ENCODE data around the gene WDR90. TPM values are rescaled to one million over a fixed set of nuclear protein-coding genes. Genes with fewer than 3 reads are reported as not detected.
A peak's percentile ranks its signal among the peaks of the same experiment; 100 is the strongest.

Gene WDR90
- polyA plus RNA-seq, 1 donor (not counting 4 experiments of a cell fraction or from before 2014, with no cell fraction given) = 5.9 TPM

DNA sequence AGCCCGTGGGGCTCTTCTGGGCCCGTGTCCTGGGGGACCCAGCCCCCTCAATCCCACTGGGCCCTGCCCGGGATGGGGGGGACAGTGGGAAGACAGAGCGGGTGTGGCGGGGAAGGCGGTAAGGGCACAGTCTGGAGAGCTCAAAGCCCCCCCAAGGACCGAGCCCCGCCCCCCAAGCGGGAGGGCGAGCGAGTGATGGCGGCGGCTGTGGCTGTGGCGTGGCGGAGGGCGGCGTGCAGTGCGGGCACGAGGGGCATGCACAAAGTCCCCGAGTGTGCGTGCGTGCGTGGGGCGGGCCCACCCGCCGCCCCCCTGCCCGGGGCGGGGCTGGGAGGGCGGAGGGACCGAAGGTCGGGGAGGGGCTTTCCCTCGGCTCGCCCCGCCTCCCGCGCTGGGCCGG lies 44.6 kb downstream of the WDR90 start:
- TF ChIP-seq, protein P1, sequence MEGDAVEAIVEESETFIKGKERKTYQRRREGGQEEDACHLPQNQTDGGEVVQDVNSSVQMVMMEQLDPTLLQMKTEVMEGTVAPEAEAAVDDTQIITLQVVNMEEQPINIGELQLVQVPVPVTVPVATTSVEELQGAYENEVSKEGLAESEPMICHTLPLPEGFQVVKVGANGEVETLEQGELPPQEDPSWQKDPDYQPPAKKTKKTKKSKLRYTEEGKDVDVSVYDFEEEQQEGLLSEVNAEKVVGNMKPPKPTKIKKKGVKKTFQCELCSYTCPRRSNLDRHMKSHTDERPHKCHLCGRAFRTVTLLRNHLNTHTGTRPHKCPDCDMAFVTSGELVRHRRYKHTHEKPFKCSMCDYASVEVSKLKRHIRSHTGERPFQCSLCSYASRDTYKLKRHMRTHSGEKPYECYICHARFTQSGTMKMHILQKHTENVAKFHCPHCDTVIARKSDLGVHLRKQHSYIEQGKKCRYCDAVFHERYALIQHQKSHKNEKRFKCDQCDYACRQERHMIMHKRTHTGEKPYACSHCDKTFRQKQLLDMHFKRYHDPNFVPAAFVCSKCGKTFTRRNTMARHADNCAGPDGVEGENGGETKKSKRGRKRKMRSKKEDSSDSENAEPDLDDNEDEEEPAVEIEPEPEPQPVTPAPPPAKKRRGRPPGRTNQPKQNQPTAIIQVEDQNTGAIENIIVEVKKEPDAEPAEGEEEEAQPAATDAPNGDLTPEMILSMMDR (optimal IDR thresholded peaks at IDR 0.05 in 1 of 3, IDR thresholded peaks at IDR 0.05 in 1 of 3, conservative IDR thresholded peaks at IDR 0.05 in 1 of 3; ENCODE audit: extremely low read depth in 1 of 3, insufficient read depth in 2 of 3, low read length in 3 of 3) = no peak
- no peak for TF ChIP-seq EZH2 (IDR thresholded peaks at IDR 0.05; ENCODE audit: low read length)
- no peak overlapping the region for H2AFZ ChIP-seq (ENCODE audit: control insufficient read depth, low read length)
- H4K20me1 ChIP-seq (ENCODE audit: control insufficient read depth, extremely low read depth, insufficient read depth, low read length) = no peaks in the 10 kb centered on the region
- no peak overlapping the region for H3K4me2 ChIP-seq (ENCODE audit: control insufficient read depth, extremely low read depth, insufficient read depth, low read depth, low read length)
- no peaks in the 10 kb centered on the region for H3K36me3 ChIP-seq (ENCODE audit: control insufficient read depth in 2 of 2, extremely low read depth in 1 of 2, insufficient read depth in 2 of 2, low read length in 2 of 2)
- H3K4me3 ChIP-seq (ENCODE audit: control insufficient read depth in 2 of 3, extremely low read depth in 1 of 3, insufficient read depth in 2 of 3, low read depth in 1 of 3, low read length in 3 of 3) = no peak overlapping the region
- no peaks in the 10 kb centered on the region for H3K9me3 ChIP-seq (ENCODE audit: control insufficient read depth, low read depth, low read length)
- no peak overlapping the region for H3K27ac ChIP-seq (ENCODE audit: control insufficient read depth, insufficient read depth, low read length)
- FAIRE-seq (no peak), DNase-seq (ENCODE audit: low read depth, low spot score) (no peak)
- H3K27me3 ChIP-seq (ENCODE audit: control insufficient read depth, extremely low read depth, insufficient read depth, low read length) = peaks cover 50% of the 10 kb centered on the region
- dilution Hi-C loops (cut with MboI; ENCODE audit: extremely low pct_ligation_motif_present, low sequenced_read_pairs) = no loop called here
- H3K4me1 ChIP-seq (ENCODE audit: control insufficient read depth, extremely low read depth, insufficient read depth, low read length) = peaks cover 12% of the 10 kb centered on the region
- no peak overlapping the region for H3K9ac ChIP-seq (ENCODE audit: control insufficient read depth, extremely low read depth, insufficient read depth, low read length)
- no peaks in the 10 kb centered on the region for H3K9me1 ChIP-seq (ENCODE audit: control insufficient read depth, extremely low read depth, insufficient read depth, low read length)
- H3K79me2 ChIP-seq (ENCODE audit: control insufficient read depth, insufficient read depth, low read length) = peaks cover 5% of the 10 kb centered on the region

DNA sequence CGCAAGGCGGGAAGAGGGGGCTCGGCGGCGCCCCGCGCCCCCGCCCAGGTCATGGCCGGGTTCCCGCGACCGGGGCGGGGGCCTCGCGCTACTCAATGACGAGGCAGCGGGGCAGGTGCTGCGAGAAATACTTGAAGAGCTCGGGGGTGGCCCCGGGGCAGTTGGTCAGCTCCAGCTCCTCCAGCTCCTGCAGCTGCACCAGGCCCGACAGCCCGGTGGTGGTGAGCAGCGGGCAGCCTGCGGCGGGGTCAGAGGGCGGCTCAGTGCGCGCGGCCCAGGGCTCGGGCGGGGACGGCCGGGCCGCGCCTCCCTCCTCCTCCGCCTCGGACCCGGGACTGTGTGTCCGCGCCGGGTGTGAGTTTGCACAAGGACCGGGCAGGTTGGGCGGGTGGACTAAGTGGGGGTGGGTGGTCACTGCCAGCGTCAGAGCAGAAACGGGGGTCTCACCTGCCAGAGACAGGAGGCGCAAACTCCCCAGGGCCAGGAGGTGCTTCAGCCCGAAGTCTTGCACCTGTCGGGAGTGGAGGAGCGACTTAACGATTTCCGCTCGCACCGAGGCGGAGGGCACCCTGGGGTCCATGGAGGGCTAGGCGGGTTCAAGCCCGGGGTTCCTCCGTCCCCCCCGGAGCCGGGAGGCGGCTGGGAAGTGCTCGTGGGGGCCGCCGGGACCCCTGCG lies 45.2 kb downstream of the WDR90 start:
- H3K4me2 ChIP-seq (ENCODE audit: control insufficient read depth, extremely low read depth, insufficient read depth, low read depth, low read length) = no peak overlapping the region

More for the DNA sequence above, 45.2 kb downstream of the WDR90 start:
- no peaks in the 10 kb centered on the region for H3K9me1 ChIP-seq (ENCODE audit: control insufficient read depth, extremely low read depth, insufficient read depth, low read length)
- H3K79me2 ChIP-seq (ENCODE audit: control insufficient read depth, insufficient read depth, low read length) = peaks cover 4% of the 10 kb centered on the region
- no peak overlapping the region for H3K27ac ChIP-seq (ENCODE audit: control insufficient read depth, insufficient read depth, low read length)
- H2AFZ ChIP-seq (ENCODE audit: control insufficient read depth, low read length) = no peak overlapping the region
- DNase-seq (ENCODE audit: low read depth, low spot score) = no peak
- H3K36me3 ChIP-seq (ENCODE audit: control insufficient read depth in 2 of 2, extremely low read depth in 1 of 2, insufficient read depth in 2 of 2, low read length in 2 of 2) = no peaks in the 10 kb centered on the region
- peaks cover 11% of the 10 kb centered on the region for H3K4me1 ChIP-seq (ENCODE audit: control insufficient read depth, extremely low read depth, insufficient read depth, low read length)
- TF ChIP-seq, protein P1 (optimal IDR thresholded peaks at IDR 0.05 in 1 of 3, IDR thresholded peaks at IDR 0.05 in 1 of 3, conservative IDR thresholded peaks at IDR 0.05 in 1 of 3; ENCODE audit: extremely low read depth in 1 of 3, insufficient read depth in 2 of 3, low read length in 3 of 3) = no peak
- TF ChIP-seq EZH2 (IDR thresholded peaks at IDR 0.05; ENCODE audit: low read length) = peak; percentile 99
- dilution Hi-C loops (cut with MboI; ENCODE audit: extremely low pct_ligation_motif_present, low sequenced_read_pairs) = no loop called here
- no peak overlapping the region for H3K4me3 ChIP-seq (ENCODE audit: control insufficient read depth in 2 of 3, extremely low read depth in 1 of 3, insufficient read depth in 2 of 3, low read depth in 1 of 3, low read length in 3 of 3)
- no peak for FAIRE-seq
- H3K27me3 ChIP-seq (ENCODE audit: control insufficient read depth, extremely low read depth, insufficient read depth, low read length) = peaks cover 50% of the 10 kb centered on the region
- H3K9me3 ChIP-seq (ENCODE audit: control insufficient read depth, low read depth, low read length) = no peaks in the 10 kb centered on the region
- H4K20me1 ChIP-seq (ENCODE audit: control insufficient read depth, extremely low read depth, insufficient read depth, low read length) = no peaks in the 10 kb centered on the region
- no peak overlapping the region for H3K9ac ChIP-seq (ENCODE audit: control insufficient read depth, extremely low read depth, insufficient read depth, low read length)

Data from keratinocyte (primary cell).